A549 treated with AZD2906 at 1 μM for 4 hours (cell line): ENCODE results near the gene BICD1. TPM values are rescaled to one million over a fixed set of nuclear protein-coding genes. Genes with fewer than 3 reads are reported as not detected.

Experiments
- total RNA-seq: library from RNA; stranded (reverse); fragments of 200-300 nt; extraction: Qiagen RNA extraction; gene quantifications from 5 replicates; pipeline ENCODE4 v1.2.3, GENCODE V29; 2022

The BICD1 gene
- total RNA-seq = 11.3 to 13.3 TPM (median 13.1 TPM) in 5 replicates

DNA sequence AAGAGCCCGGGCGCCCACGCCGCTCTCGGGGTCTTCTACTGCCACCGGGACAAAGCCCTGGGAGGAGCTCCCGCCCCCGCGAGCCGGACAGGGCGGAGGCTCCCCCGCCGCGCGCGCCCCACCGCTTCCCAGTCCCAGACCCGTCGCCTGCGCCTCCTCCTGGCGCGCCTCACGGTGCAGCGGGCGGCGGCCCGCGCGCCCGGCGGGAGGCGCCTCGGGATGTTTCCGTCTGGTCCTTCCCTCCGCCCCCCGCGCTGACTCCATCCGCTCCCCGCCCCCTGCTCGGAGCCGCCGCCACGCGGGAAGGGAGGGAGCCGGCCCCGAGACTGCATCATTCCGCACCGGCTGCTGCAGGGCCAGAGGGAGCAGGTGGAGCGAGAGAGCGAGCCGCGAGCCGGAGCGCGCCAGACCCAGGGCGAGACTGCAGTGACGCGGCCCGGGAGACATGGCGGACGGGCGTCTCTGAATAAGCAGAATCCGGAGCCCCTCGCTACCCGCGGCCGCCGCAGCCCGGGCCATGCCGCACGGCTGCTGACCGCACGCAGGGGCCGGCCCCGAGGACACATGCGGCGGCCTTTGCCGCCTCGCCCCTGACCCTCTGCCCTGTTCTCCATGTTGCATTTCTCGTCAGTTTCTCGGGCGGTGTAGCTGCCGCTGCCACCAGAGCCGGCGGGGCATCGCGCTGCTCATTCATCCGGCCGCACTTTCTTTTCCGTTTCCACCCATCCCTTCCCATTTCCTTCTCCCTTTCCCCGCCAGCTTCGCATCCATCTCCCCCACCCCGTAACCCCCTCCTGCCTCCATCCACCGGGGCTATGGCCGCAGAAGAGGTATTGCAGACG, at the start of gene BICD1:
Gene BICD1 (plus strand): TSS at position 331 of the 842 bp plus-strand sequence. CDS start 485 bp downstream, at position 816.

GRCh38 chr12:32399370-32400113, 292.9 kb downstream of the BICD1 start, which contains the start of gene FGD4:
TSS of gene FGD4 (plus strand) at chr12:32399558.

Other genes with a start within 250 kb of the BICD1 start
- gene RESF1, start 147.4 kb upstream of the BICD1 start, total RNA-seq = 12.7 to 21.2 TPM (median 15.1 TPM) in 5 replicates